Adipose tissue (tissue), 3 donors: ENCODE measurements around the gene FADD. TPM values are rescaled to one million over a fixed set of nuclear protein-coding genes. Genes with fewer than 3 reads are reported as not detected.

Experiments
- H3K27ac ChIP-seq: one replicate; pipeline ENCODE4 v1.5.1; 2013; ENCODE audit warnings: low read depth, low read length
- WGBS, 3 donors: extraction: QIAGEN DNeasy Blood & Tissue Kit; methylation state at CpG; one replicate each; pipeline ENCODE4 v1.1.7; 2013; 5-methylcytosine and 5-hydroxymethylcytosine counted together
- polyA plus RNA-seq, 3 donors: library from polyadenylated mRNA; stranded (reverse); fragments of 200-250 nt; gene quantifications; one replicate each; pipeline ENCODE4 v1.2.3, GENCODE V29; 2013
- donor health status: healthy with polysubstance abuse.
- donor health status: Bipolar disorder and iron deficiency.
- donor health status: healthy.

The FADD gene
- polyA plus RNA-seq, 3 donors: 9.4 to 18.8 (median 13.2) TPM

DNA sequence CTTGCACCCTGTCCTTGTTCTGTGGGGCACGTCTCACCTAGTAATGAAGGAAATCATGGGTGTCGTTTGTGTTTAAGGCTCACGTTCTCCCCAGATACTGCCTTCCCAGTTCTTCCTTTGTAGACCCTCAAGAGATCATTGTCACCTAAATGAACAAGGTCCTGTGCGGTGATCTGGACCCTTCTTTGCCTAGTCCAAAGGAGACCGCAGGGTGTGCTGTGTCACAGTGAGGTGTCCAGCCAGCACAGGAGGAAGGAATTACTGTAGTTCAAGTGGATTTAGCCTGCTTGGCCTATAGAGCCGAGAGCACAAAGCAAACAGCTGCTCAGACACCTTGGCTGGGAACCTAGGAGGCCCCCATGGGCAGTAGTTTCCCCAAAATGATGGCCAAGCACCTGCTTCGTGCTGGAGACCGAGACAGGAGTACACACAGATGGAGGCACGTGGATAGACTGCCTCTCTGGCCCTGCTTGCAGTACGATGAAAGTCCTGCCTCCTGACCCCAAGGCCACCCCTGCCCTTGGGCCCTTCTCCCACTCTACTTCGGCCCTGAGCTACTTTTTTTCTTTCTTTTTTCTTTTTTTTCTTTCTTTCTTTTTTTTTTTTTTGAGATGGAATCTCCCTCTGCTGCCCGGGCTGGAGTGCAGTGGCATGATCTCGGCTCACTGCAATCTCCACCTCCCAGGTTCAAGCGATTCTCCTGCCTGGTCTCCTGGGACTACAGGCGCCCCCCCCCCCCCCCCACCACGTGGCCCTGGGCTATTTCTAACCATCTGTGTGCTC is 48.0 kb downstream of the FADD start:
- 66 to 75% (median 66%) methylated on average over 14 to 16 of the region's 16 CpGs for WGBS, 3 donors
- no peak overlapping the region for H3K27ac ChIP-seq

DNA sequence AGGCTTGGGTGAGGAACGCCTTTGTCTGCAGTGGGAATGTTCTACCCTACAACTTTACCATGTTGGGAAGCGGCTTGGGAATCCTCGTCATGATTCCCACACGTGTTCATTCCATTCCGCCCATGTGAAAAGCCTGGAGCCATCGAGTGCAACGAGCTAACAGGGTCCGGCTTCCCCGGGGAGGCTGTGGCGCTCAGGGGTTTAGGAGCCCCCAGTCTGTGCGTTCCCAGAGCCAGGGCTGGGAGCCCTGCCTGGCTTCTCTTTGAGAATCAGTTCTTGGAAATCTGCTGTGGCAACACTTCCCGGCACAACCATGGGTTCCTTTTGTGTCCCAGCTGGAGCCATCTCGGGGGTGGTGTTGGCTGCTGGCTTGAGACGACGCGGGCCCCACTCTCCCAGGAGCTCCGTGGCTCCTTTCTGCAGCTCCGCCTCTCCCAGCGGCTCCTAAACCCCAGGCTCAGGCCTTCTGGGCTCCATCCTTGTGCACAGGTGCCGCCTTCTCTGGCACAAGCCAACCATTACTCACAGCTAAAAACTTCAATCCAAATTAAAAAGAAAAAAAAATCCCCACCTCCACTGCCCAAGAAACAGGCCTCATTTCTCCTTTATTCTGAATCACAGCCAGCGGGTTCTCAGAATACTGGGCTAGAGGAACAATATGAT is 48.7 kb downstream of the FADD start:
- 76 to 78% (median 77%) methylated on average over 21 of the region's 21 CpGs for WGBS, 3 donors
- H3K27ac ChIP-seq: peak overlapping the region; percentile 22

DNA sequence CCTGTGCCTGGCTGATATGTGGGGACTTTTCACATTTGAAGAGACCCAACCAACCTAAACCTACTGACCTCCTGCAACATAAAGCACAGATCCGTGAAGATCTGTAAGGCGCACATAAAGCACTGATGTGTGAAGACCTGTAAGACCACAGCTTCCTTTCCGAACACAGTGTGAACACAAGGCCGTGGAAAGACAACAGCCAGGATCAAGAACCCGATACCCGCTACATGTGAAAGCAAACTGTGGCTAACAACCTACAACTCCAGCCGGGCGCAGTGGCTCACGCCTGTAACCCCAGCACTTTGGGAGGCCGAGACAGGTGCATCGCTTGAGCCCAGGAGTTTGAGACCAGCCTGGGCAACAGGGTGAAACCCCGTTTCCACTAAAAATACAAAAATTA is 49.7 kb downstream of the FADD start:
- WGBS, 3 donors: 93 to 98% (median 96%) methylated on average over 12 of the region's 12 CpGs
- no peak overlapping the region for H3K27ac ChIP-seq

DNA sequence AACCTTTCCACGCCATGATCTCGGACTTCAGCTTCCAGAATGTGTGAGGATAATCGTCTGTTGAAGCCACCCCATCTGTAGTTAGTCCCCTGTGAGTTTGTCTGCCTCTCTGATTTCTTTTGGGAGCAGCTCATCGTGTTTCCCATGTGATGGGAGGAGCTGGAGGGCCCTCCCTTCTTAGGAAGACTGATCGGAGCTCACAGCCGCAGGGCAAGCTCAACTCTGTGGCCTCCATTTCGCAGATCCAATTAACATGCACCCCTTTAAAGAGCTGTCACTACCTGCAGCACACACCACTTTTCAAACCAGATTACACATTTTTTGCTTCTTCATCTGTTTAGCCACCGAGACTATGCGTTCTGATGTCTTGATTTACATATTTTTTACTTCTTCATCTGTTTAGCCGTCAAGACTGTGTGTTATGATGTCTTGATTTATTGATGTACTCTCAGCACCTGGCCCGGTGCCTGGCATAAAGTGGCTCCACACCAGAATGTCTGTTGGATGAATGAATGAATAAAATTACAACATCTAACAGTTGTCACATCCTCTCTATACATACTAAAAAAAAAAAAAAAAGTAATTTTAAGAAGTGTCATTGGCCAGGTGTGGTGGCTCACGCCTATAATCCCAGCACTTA is 52.5 kb downstream of the FADD start:
- 53 to 67% (median 62%) methylated on average over 12 of the region's 12 CpGs for WGBS, 3 donors
- H3K27ac ChIP-seq: no peak overlapping the region

Other genes starting within 250 kb of the FADD start
- 1 to 10 TPM; 3.9 to 7.8 (median 5.7) TPM for gene ANO1, start 125.0 kb upstream of the FADD start, polyA plus RNA-seq
- gene PPFIA1, start 67.4 kb downstream of the FADD start, polyA plus RNA-seq: 10 to 100 TPM in 2 of 3 donors, 1 to 10 TPM in 1; 8.0 to 27.2 (median 25.0) TPM
- 100 to 1,000 TPM in 1 of 3 donors, 10 to 100 TPM in 2; 64.6 to 120 (median 97.7) TPM for gene CTTN, start 195.2 kb downstream of the FADD start, polyA plus RNA-seq